ELR (cell line): ENCODE results near the gene PPP1R9A.

Experiments used
- DNase-seq: peaks from one replicate; pipeline ENCODE4 v3.0.0-alpha.2; 2015; ENCODE audit warnings: low read depth

PPP1R9A gene

GRCh38 chr7:94909179-94909466, 1.7 kb downstream of the PPP1R9A start:
- no peak for DNase-seq

DNA sequence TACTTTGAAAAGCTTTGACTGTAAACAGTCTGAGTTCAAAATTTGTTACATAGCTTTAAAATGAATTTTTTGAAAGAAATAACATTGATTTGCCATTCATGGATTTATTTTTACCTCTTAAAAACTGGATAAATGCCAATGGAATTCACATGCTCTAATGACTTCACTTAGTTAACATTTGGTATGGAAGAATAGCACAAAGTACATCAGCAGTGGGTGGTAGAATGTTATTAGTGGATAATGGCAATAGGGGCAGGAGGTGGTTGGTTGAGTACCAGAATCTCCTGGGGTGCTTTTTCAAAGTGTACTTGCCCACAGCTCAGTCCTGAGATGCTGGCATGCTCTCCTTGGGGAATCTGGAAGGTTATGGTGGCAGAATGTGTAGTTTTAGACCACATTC, 4.7 kb downstream of the PPP1R9A start:
- no peak for DNase-seq

GRCh38 chr7:94913391-94913790, 6.0 kb downstream of the PPP1R9A start:
- no peak for DNase-seq

DNA sequence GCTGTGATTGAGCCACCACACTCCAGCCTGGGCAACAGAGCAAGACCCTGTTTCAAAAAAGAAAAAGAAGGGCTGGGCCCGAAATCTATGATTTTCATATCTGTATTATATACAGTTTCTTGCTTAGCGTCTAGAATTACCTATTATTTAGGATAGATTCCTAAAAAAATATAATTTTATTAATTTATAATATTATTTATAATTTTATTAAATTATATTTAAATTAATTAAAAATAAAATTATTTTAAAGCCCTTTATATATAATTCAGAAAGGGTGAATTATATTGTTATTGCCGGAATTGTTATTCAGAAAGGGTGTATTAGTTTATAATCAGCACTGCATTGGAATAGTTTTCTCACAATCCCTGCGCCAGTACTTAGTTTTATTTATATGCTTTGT, 14.5 kb downstream of the PPP1R9A start:
- no peak for DNase-seq

- DNase-seq = no peak
These were observed 15.1 kb downstream of the PPP1R9A start for GRCh38 chr7:94922457-94922856.

DNA sequence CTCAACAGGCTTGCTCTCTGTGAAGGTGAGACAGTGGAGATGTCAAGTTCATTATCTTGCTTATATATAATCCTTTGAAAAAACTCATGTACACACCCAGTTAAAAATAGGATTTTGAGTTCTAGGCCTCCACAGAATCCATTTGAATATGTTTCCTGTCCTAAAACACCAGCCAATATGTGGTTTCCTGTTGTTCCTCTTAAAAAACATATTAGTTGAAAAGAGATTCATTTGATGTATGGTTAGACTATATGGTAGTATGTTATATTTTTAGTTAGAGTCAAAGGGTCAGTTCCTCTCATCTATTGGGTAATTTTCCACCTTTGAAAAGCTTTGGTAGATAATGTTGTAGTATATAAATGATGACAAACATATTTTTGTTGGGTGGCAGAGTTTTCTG, 16.0 kb downstream of the PPP1R9A start:
- no peak for DNase-seq

DNA sequence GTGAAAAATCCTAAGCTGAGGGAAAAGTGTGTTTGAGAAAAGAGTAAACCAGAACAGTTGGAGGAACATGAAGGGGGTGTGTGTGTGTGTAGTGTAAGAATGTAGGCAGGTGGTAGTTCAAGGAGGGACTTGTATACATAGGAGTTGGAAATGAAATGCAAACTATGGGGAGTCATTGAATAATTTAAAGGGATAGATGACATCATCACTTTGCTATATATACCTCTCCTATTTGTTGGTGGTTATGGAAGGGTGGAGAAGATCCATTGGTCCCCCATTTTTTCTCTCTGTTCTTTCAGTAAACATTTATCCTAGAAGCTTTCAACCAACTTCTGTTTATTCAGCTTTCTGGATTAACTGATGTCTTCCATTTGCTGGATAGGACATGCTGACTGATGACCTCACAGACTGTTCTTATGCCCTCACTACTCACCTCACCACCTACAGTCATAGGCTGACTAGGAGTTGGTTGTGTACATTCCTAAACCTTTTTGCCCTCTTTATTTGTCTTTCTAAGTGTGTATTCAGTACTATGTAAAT, 20.8 kb downstream of the PPP1R9A start:
- DNase-seq = no peak

DNA sequence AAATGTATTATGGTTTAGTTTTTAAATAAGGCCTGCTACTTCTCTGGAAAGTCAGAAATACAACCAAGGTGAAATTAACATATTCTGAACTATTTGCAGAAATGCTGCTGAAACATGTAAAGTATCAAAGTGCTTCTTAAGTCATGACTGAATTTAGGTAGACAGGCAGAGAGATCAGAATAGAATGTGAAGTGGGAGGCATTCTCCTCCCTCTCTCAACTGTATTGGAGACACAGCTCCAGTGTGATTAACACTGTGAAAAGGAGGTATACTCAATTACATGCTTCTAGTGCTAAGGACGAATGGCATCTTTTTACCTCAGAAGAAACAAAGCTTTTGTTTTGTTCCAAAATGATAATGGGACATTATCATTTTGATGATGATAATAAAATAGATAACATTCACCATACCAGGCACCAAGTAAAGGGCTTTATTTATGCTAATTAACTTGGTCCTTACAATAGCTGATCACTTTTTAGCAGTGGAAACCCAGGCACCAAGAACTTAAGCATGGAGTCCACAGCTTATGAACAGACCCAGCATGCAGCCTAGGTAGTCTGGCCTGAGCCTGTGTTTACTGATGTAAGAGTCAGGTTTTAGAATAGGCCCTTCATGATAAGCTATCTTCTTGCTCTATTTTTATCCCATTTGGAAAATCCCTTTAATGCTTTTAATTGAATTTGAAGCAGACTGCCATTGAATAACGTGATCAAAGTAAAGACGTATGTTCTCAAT, 26.0 kb downstream of the PPP1R9A start:
- DNase-seq = no peak

DNA sequence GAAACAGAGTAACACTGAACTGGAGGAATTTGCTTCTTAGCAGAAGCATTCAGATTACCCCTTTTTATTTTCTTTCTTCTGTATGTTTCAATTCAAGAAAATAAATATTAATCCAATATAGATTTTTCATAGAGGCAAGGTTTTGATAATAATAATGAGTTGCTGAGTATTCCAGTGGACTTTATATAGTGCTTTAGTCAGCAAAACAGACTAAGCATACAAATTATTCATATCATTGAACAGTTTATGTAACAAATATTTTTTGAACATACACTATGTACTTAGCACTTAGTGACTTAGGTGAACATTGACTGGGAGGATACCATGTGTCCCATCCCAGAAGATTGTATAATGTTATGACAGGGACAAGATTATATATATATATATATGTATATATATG, 32.0 kb downstream of the PPP1R9A start:
- DNase-seq = no peak

- DNase-seq = no peak
These were observed 32.8 kb downstream of the PPP1R9A start for GRCh38 chr7:94940241-94940640.

DNA sequence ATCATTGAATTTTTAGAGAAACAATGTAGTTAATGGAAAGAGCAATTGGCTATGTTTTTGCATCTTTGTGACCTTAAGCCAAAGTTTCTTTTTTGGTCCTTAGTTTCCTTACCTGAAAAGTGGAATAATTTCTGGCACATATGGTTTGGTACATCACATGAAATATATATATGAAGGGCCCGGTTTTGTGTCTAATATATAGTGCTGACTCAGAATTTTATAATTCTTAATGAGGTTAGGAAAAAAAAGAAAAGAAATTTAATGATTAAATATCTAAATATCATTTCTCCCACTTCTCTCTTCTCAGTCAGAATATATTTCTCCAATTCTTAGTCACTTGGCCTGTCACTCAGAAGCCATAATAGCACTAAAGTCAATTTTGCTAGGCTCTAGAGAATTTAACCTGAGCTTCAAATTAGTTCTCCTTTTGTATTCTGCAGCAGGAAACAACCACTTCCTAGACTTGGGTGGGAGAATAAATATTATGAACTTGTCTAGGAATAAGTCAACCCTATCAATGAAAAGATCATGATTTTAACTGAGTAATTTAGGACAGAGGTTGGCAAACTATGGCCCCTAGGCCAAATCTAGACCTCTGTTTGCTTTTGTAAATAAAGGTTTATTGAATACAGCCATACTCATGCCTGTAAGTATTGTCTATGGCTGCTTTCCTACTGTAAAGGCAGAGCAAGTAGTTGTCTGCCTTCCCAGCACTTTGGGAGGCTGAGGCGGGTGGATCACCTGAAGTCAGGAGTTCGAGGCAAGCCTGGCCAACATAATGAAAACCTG, 34.6 kb downstream of the PPP1R9A start:
- DNase-seq = no peak

GRCh38 chr7:94943134-94943533, 35.7 kb downstream of the PPP1R9A start:
- DNase-seq = no peak

GRCh38 chr7:94949532-94949931, 42.1 kb downstream of the PPP1R9A start:
- DNase-seq = no peak

- no peak for DNase-seq
These were observed 48.4 kb downstream of the PPP1R9A start for GRCh38 chr7:94955807-94956206.

GRCh38 chr7:94957061-94957460, 49.7 kb downstream of the PPP1R9A start:
- DNase-seq = no peak

- DNase-seq = no peak
These were observed 55.3 kb downstream of the PPP1R9A start for GRCh38 chr7:94962661-94963060.

GRCh38 chr7:94969434-94970084, 62.2 kb downstream of the PPP1R9A start:
- no peak for DNase-seq

- DNase-seq = no peak
These were observed 62.7 kb downstream of the PPP1R9A start for GRCh38 chr7:94970085-94970576.

- peak; percentile 3 for DNase-seq
These were observed 63.9 kb downstream of the PPP1R9A start for GRCh38 chr7:94971051-94971867.

DNA sequence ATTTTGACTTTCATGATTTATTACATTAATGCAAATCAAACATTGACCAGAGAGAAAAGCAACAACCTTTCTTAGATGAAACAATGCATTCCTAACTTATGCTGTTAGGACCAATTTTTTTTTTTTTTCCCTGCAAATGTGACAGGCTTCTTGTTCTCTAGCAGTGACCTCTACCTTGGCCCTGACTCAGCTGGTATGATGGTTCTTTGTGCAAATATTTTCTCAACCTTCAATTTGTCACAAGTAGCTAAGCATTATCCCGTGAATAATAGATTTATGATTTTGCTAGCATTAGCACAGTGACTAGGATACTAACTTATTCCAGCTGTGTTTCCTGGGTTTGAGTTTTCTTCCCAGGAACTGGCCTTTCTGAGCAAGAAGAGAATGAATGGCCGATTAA, 64.9 kb downstream of the PPP1R9A start:
- no peak for DNase-seq

DNA sequence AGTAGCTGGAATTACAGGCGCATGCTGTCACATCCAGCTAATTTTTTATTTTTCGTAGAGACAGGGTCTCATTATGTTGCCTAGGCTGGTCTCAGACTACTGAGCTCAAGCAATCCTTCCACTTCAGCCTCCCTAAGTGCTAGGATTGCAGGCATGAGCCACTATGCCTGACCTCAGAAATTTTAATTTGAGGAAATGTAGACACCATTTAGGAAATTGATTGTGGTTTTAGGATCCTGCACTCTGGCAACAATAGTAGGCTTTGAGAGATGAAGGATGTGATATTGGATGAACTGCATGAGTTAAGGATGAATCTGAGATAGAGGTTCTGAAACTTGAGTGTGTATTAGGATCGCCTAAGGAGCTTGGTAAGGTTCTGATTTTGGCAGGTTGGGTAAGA, 66.5 kb downstream of the PPP1R9A start:
- DNase-seq = no peak

DNA sequence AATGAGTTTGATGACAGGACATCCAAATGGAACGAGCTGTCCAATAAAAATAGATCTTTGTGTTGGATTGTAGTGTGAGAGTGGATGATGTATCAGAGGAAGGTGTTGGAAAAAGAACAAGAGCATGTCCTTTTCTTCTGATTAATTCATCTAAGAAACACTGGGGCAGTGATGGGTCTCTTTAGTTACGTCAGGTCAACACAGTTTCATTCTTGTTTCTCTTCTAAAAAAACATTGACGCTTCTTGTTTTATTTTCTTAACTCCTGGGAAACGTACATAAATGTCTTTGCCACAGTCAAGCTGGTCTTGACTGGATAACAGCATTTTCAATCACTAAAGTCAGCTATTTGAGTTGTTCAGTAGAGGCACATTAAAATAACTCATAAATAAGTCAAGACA, 67.0 kb downstream of the PPP1R9A start:
- DNase-seq = no peak
